Nephron (organoid): ENCODE results near the gene TAF8.

Experiments
- H3K27ac Mint-ChIP-seq, 3 experiments: 2 replicates each; pipeline ENCODE4 v1.8.0; 2020; ENCODE audit warnings: mixed read lengths in 3 of 3, mild to moderate bottlenecking in 2 of 3, moderate library complexity in 1 of 3
- H3K27me3 Mint-ChIP-seq: 2 replicates; pipeline ENCODE4 v1.8.0; 2021; ENCODE audit warnings: low read depth, mild to moderate bottlenecking, moderate library complexity, mixed read lengths
- H3K36me3 Mint-ChIP-seq: 2 replicates; pipeline ENCODE4 v1.8.0; 2020; ENCODE audit warnings: low read depth, mixed read lengths
- H3K4me1 Mint-ChIP-seq: 2 replicates; pipeline ENCODE4 v1.8.0; 2020; ENCODE audit warnings: mixed read lengths
- H3K4me3 Mint-ChIP-seq, 3 experiments: 2 replicates each; pipeline ENCODE4 v1.8.0; 2020; ENCODE audit warnings: mild to moderate bottlenecking in 3 of 3, mixed read lengths in 3 of 3, moderate library complexity in 2 of 3
- H3K9me3 Mint-ChIP-seq: 2 replicates; pipeline ENCODE4 v1.8.0; 2020; ENCODE audit warnings: mixed read lengths
- CTCF ChIP-seq, 3 experiments: fragments of 200-600 bp; sonication (generic); IDR thresholded peaks; one replicate each; pipeline ENCODE4 v1.5.0; 2021; ENCODE audit warnings: antibody characterized with exemption in 3 of 3; ENCODE audit not compliant: unreplicated experiment in 3 of 3

TAF8 gene

GRCh38 chr6:42135161-42135560, 84.8 kb downstream of the TAF8 start:
- H3K36me3 Mint-ChIP-seq, result no peaks in the 10 kb centered on the region
- H3K4me3 Mint-ChIP-seq, result no peak overlapping the region
- TF ChIP-seq CTCF (IDR thresholded peaks at IDR 0.05; ENCODE audit: unreplicated experiment in 3 of 3), result no peak
- peaks cover 24% of the 10 kb centered on the region for H3K4me1 Mint-ChIP-seq
- H3K9me3 Mint-ChIP-seq, result no peaks in the 10 kb centered on the region
- H3K27ac Mint-ChIP-seq, result no peak overlapping the region
- H3K27me3 Mint-ChIP-seq, result peaks cover 10% of the 10 kb centered on the region

GRCh38 chr6:42135722-42136121, 85.4 kb downstream of the TAF8 start:
- peaks cover 30% of the 10 kb centered on the region for H3K4me1 Mint-ChIP-seq
- H3K36me3 Mint-ChIP-seq, result no peaks in the 10 kb centered on the region
- TF ChIP-seq CTCF (IDR thresholded peaks at IDR 0.05; ENCODE audit: unreplicated experiment in 3 of 3), result no peak
- no peak overlapping the region for H3K27ac Mint-ChIP-seq
- no peak overlapping the region for H3K4me3 Mint-ChIP-seq
- no peaks in the 10 kb centered on the region for H3K9me3 Mint-ChIP-seq
- H3K27me3 Mint-ChIP-seq, result peaks cover 10% of the 10 kb centered on the region

DNA sequence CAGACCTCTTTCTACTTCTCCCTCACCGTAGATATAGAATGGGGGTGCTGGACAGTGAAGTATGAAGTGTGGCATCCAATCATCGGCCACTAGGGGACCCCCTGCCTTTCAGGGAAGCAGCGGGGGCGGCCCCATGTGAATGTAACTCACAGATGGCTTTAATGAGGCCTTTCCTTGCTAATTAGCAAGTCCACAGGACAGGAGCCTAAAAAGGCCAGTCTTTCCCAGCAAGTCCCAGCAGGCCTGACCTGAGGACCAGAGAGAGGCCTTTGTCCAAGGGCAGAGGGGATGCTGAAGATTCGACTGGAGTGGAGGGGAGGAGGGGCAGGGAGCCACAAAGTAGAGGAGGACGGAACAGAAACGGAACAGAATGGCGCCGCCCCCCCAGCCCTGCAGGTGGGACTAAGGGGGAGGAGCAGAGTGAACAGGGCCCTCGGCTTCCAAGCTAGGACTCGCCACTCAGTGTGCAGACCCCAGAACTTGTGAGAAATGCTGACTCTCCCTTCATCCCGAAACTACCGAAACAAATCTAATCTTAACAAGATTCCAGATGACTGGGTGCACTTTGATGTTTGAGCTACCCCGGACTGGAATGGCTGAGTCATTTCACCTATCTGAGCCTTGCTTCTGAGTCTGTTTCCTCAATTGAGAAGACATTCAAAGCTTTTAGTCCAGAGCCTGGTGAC, 86.3 kb downstream of the TAF8 start:
- peaks cover 17% of the 10 kb centered on the region for H3K27me3 Mint-ChIP-seq

More for the DNA sequence above, 86.3 kb downstream of the TAF8 start:
- peaks cover 38% of the 10 kb centered on the region for H3K4me1 Mint-ChIP-seq
- peak in 2 of 3 experiments; percentile 19 to 47 for TF ChIP-seq CTCF (IDR thresholded peaks at IDR 0.05; ENCODE audit: unreplicated experiment in 3 of 3)
- peak overlapping the region; percentile 31 to 90 (median 76) for H3K27ac Mint-ChIP-seq
- peak overlapping the region in 2 of 3 experiments; percentile 24 to 45 for H3K4me3 Mint-ChIP-seq
- no peaks in the 10 kb centered on the region for H3K36me3 Mint-ChIP-seq
- no peaks in the 10 kb centered on the region for H3K9me3 Mint-ChIP-seq
